Activated CD8-positive, alpha-beta T cell treated with anti-CD3 and anti-CD28 coated beads for 36 hours (primary cell): ENCODE data around the gene MALSU1. TPM values are rescaled to one million over a fixed set of nuclear protein-coding genes. Genes with fewer than 3 reads are reported as not detected.

Experiments used
- ATAC-seq: fragments of 200-7000 bp; cut with Tn5 transposase; one replicate; pipeline ENCODE4 v1.10.0; 2021; ENCODE audit warnings: mild to moderate bottlenecking, moderate library complexity
- CTCF ChIA-PET: fragments of 350-600 bp; sonication (Branson Sonifier 250); formaldehyde crosslinking; loops from one replicate; lab custom pipeline; 2021; ENCODE audit warnings: antibody characterized with exemption; lab: Charles Lee
- POLR2A ChIA-PET: fragments of 350-600 bp; sonication (Branson Sonifier 250); formaldehyde crosslinking; loops from one replicate; lab custom pipeline; 2021; ENCODE audit warnings: antibody characterized with exemption; lab: Charles Lee
- DNase-seq: peaks from one replicate; pipeline ENCODE4 v3.0.0-alpha.2; 2020
- H3K27ac Mint-ChIP-seq: one replicate; pipeline ENCODE4 v1.8.0; 2021; ENCODE audit warnings: mild to moderate bottlenecking, mixed read lengths
- H3K27me3 Mint-ChIP-seq: one replicate; pipeline ENCODE4 v1.8.0; 2021; ENCODE audit warnings: mixed read lengths
- H3K36me3 Mint-ChIP-seq: one replicate; pipeline ENCODE4 v1.8.0; 2021; ENCODE audit warnings: low read depth, mixed read lengths
- H3K4me1 Mint-ChIP-seq: one replicate; pipeline ENCODE4 v1.8.0; 2021; ENCODE audit warnings: low read depth, mixed read lengths
- H3K4me3 Mint-ChIP-seq: one replicate; pipeline ENCODE4 v1.8.0; 2021; ENCODE audit warnings: mild to moderate bottlenecking, moderate library complexity, mixed read lengths
- H3K9me3 Mint-ChIP-seq: one replicate; pipeline ENCODE4 v1.8.0; 2021; ENCODE audit warnings: mixed read lengths
- CTCF ChIP-seq: fragments of 200-600 bp; IDR thresholded peaks from one replicate; pipeline ENCODE4 v1.8.0; 2022; ENCODE audit warnings: antibody characterized with exemption, mild to moderate bottlenecking
- intact Hi-C: fragments of 100-400 bp; cut with micrococcal nuclease; formaldehyde crosslinking; loops from one replicate; pipeline ENCODE4 v1.10.0; 2022
- total RNA-seq, 2 experiments: library from RNA; stranded (reverse); gene quantifications; one replicate each; pipeline ENCODE4 v1.2.3, GENCODE V29; 2021

The MALSU1 gene
- total RNA-seq, 2 experiments from 2014 or later, result 99.1 to 101 TPM

DNA sequence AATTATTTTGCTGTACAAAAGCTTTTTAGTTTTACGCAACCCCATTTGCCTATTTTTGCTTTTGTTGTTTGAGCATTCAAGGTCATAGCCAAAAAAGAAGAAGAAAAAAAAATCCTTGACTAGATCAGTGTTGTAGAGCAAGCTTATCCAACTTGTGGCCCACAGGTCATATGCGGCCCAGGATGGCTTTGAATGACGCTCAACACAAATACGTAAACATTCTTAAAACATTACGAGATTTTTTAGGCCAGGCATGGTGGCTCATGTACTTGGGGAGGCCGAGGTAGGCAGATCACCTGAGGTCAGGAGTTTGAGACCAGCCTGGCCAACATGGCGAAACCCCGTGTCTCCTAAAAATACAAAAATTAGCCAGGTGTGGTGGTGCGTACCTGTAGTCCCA lies 8.1 kb upstream of the MALSU1 start:
- ChIA-PET POLR2A (no interaction called here), CTCF (interaction anchor here (1.0 to 1.6 kb wide), 5 partner anchors 11 to 18 kb away, joined by 3 to 8 read pairs (median 4); no protein-coding TSS in a partner anchor)
- Mint-ChIP-seq H3K36me3 (no peaks in the 10 kb centered on the region), H3K9me3 (no peaks in the 10 kb centered on the region), H3K4me3 (no peak overlapping the region), H3K4me1 (peaks cover 10% of the 10 kb centered on the region), H3K27me3 (no peaks in the 10 kb centered on the region), H3K27ac (no peak overlapping the region)
- ATAC-seq (no peak), DNase-seq (no peak)
- no peak for TF ChIP-seq CTCF
- intact Hi-C loops, result no loop called here

GRCh38 chr7:23291957-23292560 lies 7.1 kb upstream of the MALSU1 start:
- Mint-ChIP-seq H3K27ac (no peak overlapping the region), H3K36me3 (no peaks in the 10 kb centered on the region), H3K4me3 (no peak overlapping the region), H3K4me1 (peaks cover 10% of the 10 kb centered on the region), H3K9me3 (no peaks in the 10 kb centered on the region), H3K27me3 (no peaks in the 10 kb centered on the region)
- POLR2A ChIA-PET, result no interaction called here
- CTCF ChIA-PET, result interaction anchor here (0.9 to 1.6 kb wide), 7 partner anchors 12 to 55 kb away, joined by 3 to 10 read pairs (median 4); no protein-coding TSS in a partner anchor
- intact Hi-C loops, result no loop called here
- DNase-seq, result no peak
- ATAC-seq, result no peak
- no peak for TF ChIP-seq CTCF

DNA sequence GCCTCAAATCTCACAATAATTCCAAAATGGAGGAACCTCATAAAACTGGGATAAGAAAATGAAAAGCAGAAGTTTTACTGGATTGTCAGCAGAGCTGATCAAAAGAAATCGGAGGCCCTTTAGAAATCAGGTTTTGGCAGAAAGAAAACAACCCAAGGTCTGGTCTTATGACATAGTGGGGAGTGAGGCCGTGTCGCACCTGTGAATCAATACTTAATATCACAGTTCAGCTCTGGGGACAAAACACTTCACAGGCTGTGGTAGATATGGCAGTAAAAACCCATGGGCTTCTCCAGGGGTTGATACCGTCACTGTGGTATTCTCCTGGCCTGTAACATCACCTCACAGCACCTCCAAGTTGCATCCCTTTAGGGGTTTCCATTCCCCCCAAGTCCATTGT lies 6.5 kb upstream of the MALSU1 start:
- intact Hi-C loops, result no loop called here
- H3K9me3 Mint-ChIP-seq, result no peaks in the 10 kb centered on the region
- ChIA-PET POLR2A (no interaction called here), CTCF (interaction anchor here (0.9 to 1.4 kb wide), 2 partner anchors 20 to 30 kb away, joined by 3 to 10 read pairs; no protein-coding TSS in a partner anchor)
- ATAC-seq (no peak), DNase-seq (no peak)
- TF ChIP-seq CTCF, result no peak
- peaks cover 7% of the 10 kb centered on the region for H3K4me1 Mint-ChIP-seq
- no peaks in the 10 kb centered on the region for H3K36me3 Mint-ChIP-seq
- no peaks in the 10 kb centered on the region for H3K27me3 Mint-ChIP-seq
- no peak overlapping the region for H3K27ac Mint-ChIP-seq
- H3K4me3 Mint-ChIP-seq, result no peak overlapping the region

- ChIA-PET CTCF (interaction anchor here (1.0 to 1.4 kb wide), 2 partner anchors 9 to 21 kb away, joined by 3 to 10 read pairs; no protein-coding TSS in a partner anchor), POLR2A (interaction anchor here (1.5 kb wide), 1 partner anchor 187 kb away, joined by 3 read pairs; no protein-coding TSS in a partner anchor)
- Mint-ChIP-seq H3K27me3 (no peaks in the 10 kb centered on the region), H3K9me3 (no peaks in the 10 kb centered on the region), H3K4me3 (no peak overlapping the region), H3K36me3 (no peaks in the 10 kb centered on the region), H3K27ac (no peak overlapping the region), H3K4me1 (peaks cover 8% of the 10 kb centered on the region)
- ATAC-seq, result no peak
- no peak for TF ChIP-seq CTCF
- intact Hi-C loops, result no loop called here
- DNase-seq, result no peak
These were observed 5.6 kb upstream of the MALSU1 start for GRCh38 chr7:23293500-23294073.
